ENCODE measurements around the gene ABHD15. TPM values are rescaled to one million over a fixed set of nuclear protein-coding genes. Genes with fewer than 3 reads are reported as not detected.

Gene ABHD15
- polyA plus RNA-seq, 1 experiment, result 5.8 TPM

DNA sequence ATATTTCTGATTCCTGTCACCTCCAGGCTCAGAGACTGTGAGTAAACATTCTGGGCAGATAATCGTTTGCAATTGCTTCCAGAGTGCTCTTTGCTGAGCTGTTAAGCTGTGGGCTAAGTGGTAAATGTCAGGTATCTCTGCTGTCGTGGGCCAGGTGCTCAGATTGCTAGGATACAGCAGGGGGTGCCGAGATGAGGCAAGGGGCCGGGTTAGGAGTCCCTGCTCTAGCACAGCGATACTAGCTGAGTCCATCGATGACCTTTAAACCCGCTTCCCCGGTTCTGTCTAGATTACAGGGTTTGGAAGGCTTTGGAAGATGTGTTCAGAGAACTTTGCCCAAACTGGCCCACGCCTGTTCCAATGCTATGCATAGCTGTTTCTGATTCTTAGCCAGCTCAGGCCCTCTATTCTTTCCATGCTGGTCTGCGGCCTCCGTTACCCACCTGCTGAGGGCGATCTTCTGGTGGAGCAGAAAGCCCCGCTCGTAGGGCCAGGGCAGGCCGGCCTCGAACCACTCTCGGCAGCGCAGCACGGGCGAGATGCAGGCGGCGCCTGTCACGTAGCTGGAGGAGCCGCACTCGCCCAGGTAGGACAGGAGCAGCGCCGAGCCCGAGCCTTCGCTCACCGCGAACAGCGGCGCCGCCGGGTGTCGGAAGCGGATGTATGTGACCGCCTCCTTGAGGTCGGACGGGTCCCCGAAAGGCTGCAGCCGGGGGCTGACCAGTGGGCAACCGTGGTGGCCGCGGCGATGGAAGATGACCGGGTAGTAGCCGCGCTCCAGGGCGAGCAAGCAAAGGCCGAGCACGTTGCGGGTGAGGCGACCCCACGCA is 979 bp downstream of the ABHD15 start:
- no peaks in the 10 kb centered on the region for H3K27me3 ChIP-seq (ENCODE audit: control insufficient read depth, insufficient read depth, low read length)
- POLR2A ChIA-PET, result no interaction called here
- no peak for DNase-seq (ENCODE audit: low read depth)
- H3K36me3 ChIP-seq (ENCODE audit: control insufficient read depth, insufficient read depth, low read length), result peaks cover 4% of the 10 kb centered on the region
- peak overlapping the region; percentile 33 for H3K4me3 ChIP-seq (ENCODE audit: low read depth, low read length)
- TF ChIP-seq, protein P1, sequence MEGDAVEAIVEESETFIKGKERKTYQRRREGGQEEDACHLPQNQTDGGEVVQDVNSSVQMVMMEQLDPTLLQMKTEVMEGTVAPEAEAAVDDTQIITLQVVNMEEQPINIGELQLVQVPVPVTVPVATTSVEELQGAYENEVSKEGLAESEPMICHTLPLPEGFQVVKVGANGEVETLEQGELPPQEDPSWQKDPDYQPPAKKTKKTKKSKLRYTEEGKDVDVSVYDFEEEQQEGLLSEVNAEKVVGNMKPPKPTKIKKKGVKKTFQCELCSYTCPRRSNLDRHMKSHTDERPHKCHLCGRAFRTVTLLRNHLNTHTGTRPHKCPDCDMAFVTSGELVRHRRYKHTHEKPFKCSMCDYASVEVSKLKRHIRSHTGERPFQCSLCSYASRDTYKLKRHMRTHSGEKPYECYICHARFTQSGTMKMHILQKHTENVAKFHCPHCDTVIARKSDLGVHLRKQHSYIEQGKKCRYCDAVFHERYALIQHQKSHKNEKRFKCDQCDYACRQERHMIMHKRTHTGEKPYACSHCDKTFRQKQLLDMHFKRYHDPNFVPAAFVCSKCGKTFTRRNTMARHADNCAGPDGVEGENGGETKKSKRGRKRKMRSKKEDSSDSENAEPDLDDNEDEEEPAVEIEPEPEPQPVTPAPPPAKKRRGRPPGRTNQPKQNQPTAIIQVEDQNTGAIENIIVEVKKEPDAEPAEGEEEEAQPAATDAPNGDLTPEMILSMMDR (IDR thresholded peaks at IDR 0.05; ENCODE audit: insufficient read depth, low read depth, low read length), result no peak
- CTCF ChIA-PET, result interaction anchor here (0.9 to 4.7 kb wide), 7 partner anchors 10 to 442 kb away, joined by 3 to 30 read pairs (median 4); no protein-coding TSS in a partner anchor

DNA sequence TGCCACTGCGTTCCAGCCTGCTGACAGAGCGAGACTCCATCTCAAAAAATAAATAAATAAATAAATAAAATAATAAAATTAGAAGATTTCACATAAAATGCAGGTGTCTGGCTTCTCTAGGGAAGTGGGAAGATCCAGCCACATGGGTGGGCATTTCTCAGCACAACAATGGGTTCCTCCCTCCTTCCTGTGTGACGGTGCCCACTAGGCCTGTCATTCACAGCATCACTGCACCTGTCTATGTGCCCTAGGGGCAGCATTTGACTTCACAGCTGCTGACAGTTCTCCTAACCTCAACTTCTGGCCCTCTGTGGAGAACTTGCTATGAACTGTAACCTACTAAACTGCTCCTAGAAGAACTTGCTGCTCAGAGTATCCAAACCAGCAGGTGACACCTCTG is 3.0 kb downstream of the ABHD15 start:
- TF ChIP-seq, protein P1 (IDR thresholded peaks at IDR 0.05; ENCODE audit: insufficient read depth, low read depth, low read length), result no peak
- Histone ChIP-seq H3K4me3 (ENCODE audit: low read depth, low read length) (no peak overlapping the region), H3K27me3 (ENCODE audit: control insufficient read depth, insufficient read depth, low read length) (no peaks in the 10 kb centered on the region), H3K36me3 (ENCODE audit: control insufficient read depth, insufficient read depth, low read length) (peaks cover 4% of the 10 kb centered on the region)
- DNase-seq (ENCODE audit: low read depth), result no peak
- ChIA-PET CTCF (interaction anchor here (0.6 to 1.5 kb wide), 3 partner anchors 14 to 54 kb away, joined by 3 to 4 read pairs (median 3); no protein-coding TSS in a partner anchor), POLR2A (interaction anchor here (0.6 kb wide), 1 partner anchor 151 kb away, joined by 5 read pairs; no protein-coding TSS in a partner anchor)

DNA sequence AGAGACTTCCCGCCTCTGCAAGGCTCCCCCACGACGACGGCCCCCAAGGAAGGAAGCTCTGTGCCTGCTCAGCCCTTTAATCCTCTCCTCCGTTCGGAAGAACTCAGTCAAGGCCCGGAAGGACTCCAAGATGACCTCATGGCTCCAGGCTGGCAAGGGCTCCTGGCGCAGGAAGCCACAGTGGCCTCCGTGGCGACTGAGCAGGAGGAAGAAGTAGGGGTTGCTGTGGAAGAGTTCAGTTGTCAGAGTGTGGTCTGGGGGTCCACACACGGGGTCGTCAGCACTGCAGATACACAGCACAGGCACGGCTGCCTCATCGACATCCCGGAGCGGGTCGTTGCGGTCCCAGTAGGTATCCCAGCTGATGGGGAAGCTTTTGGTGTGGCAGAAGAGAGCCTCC is 4.2 kb downstream of the ABHD15 start:
- CTCF ChIA-PET, result interaction anchor here (0.6 kb wide), 1 partner anchor 192 kb away, joined by 3 read pairs; no protein-coding TSS in a partner anchor
- H3K36me3 ChIP-seq (ENCODE audit: control insufficient read depth, insufficient read depth, low read length), result peaks cover 4% of the 10 kb centered on the region
- H3K27me3 ChIP-seq (ENCODE audit: control insufficient read depth, insufficient read depth, low read length), result no peaks in the 10 kb centered on the region
- POLR2A ChIA-PET, result no interaction called here
- no peak overlapping the region for H3K4me3 ChIP-seq (ENCODE audit: low read depth, low read length)
- TF ChIP-seq, protein P1 (IDR thresholded peaks at IDR 0.05; ENCODE audit: insufficient read depth, low read depth, low read length), result no peak
- no peak for DNase-seq (ENCODE audit: low read depth)

DNA sequence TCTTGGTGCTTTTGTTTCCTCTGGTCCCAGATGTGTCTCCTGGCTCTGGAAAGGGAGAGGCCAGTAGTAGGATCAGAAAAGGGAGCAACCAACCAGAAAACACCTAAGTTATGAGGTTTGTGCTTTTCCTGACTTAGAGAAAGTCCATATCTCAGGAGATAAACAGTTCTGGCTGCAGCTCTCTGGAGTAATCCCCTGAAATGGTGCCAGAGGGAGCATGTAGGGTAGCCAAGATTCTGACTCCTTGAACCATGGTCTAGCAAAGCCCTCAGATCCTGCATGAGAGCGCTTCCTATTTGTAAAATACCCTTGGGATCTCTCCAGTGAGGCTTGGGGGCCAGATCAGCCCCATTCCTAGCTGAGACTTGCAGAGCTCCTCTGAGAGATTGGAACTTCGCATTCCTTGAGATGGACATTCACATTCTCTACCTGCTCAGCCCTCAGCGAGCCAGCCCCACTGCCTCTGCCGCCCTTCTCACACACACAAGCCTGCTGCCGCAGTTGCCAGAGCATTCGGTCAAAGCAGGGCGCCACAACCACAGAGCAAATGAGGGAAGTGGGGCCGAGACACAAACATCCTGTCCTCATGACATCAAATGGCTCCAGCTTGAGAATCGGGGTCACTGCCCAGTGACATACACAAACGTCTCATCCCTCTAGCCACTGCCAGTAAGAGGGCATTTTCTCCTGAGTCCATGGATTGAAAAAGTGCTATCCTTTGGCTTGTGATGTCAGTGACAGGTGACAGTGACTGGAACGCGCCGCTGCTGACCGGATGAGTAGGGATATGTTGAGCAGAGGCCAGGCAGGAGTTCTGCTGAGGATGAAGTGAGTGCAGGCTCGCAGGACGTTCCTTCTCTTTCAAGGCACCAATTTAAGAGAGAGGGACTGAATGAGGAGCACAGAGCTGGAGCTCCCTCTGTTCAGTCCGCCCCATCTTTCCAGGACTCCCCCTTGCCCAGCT is 5.0 kb downstream of the ABHD15 start:
- no peak for DNase-seq (ENCODE audit: low read depth)
- ChIA-PET CTCF (interaction anchor here (0.6 to 1.3 kb wide), 4 partner anchors 11 to 192 kb away, joined by 3 to 6 read pairs (median 4); no protein-coding TSS in a partner anchor), POLR2A (no interaction called here)
- TF ChIP-seq, protein P1 (IDR thresholded peaks at IDR 0.05; ENCODE audit: insufficient read depth, low read depth, low read length), result no peak
- Histone ChIP-seq H3K36me3 (ENCODE audit: control insufficient read depth, insufficient read depth, low read length) (peaks cover 4% of the 10 kb centered on the region), H3K27me3 (ENCODE audit: control insufficient read depth, insufficient read depth, low read length) (no peaks in the 10 kb centered on the region), H3K4me3 (ENCODE audit: low read depth, low read length) (no peak overlapping the region)

Measured in BJ (cell line).